WERI-Rb-1 (cell line): ENCODE results near the gene LHPP.

Experiments used
- DNase-seq: peaks from one replicate; pipeline ENCODE4 v3.0.0-alpha.2; 2020
- H3K27ac ChIP-seq: fragments of 250-450 bp; sonication (Bioruptor Pico); 2 replicates; pipeline ENCODE4 v1.5.1; 2020; ENCODE audit warnings: mild to moderate bottlenecking, moderate library complexity
- H3K27me3 ChIP-seq: fragments of 250-450 bp; sonication (Bioruptor Pico); 2 replicates; pipeline ENCODE4 v1.5.1; 2021; ENCODE audit warnings: mild to moderate bottlenecking, low read depth, moderate library complexity; ENCODE audit not compliant: insufficient read depth, severe bottlenecking
- H3K36me3 ChIP-seq: fragments of 250-450 bp; sonication (Bioruptor Pico); 2 replicates; pipeline ENCODE4 v1.5.1; 2020; ENCODE audit warnings: mild to moderate bottlenecking, moderate library complexity
- H3K4me3 ChIP-seq: 2 replicates; pipeline ENCODE4 v1.5.1; 2011; ENCODE audit warnings: low read depth, mild to moderate bottlenecking, control low read depth, low read length
- H3K9me3 ChIP-seq: fragments of 250-450 bp; sonication (Bioruptor Pico); 2 replicates; pipeline ENCODE4 v1.5.1; 2021; ENCODE audit warnings: mild to moderate bottlenecking, moderate library complexity; ENCODE audit not compliant: severe bottlenecking
- TF ChIP-seq, protein P1 (sequence below): IDR thresholded peaks from 2 replicates; pipeline ENCODE4 v1.5.1; 2011; ENCODE audit warnings: low read depth, mild to moderate bottlenecking, control low read depth, inconsistent platforms, low read length

Gene LHPP

DNA sequence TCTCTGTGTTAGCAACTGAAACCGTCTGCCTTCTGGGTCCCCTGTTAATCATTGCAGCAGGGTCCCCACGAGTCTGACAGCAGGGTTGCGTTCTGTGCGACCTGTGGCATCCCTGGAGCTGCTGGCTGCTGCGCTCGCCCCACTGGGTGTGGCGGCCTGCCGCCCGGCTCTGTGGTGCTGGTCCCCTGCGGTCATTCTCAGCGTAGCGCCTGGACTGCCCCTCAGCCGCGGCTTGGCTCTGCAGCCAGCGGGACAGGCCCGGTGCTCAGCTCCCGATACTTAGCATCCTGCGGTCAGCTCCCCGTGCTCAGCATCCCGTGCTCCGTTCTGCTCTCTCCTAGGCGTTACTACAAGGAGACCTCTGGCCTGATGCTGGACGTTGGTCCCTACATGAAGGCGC lies 35.0 kb downstream of the LHPP start:
- Histone ChIP-seq H3K36me3 (no peaks in the 10 kb centered on the region), H3K27me3 (no peaks in the 10 kb centered on the region), H3K27ac (no peak overlapping the region), H3K9me3 (no peaks in the 10 kb centered on the region), H3K4me3 (no peak overlapping the region)
- DNase-seq: no peak
- TF ChIP-seq, protein P1, sequence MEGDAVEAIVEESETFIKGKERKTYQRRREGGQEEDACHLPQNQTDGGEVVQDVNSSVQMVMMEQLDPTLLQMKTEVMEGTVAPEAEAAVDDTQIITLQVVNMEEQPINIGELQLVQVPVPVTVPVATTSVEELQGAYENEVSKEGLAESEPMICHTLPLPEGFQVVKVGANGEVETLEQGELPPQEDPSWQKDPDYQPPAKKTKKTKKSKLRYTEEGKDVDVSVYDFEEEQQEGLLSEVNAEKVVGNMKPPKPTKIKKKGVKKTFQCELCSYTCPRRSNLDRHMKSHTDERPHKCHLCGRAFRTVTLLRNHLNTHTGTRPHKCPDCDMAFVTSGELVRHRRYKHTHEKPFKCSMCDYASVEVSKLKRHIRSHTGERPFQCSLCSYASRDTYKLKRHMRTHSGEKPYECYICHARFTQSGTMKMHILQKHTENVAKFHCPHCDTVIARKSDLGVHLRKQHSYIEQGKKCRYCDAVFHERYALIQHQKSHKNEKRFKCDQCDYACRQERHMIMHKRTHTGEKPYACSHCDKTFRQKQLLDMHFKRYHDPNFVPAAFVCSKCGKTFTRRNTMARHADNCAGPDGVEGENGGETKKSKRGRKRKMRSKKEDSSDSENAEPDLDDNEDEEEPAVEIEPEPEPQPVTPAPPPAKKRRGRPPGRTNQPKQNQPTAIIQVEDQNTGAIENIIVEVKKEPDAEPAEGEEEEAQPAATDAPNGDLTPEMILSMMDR: no peak

DNA sequence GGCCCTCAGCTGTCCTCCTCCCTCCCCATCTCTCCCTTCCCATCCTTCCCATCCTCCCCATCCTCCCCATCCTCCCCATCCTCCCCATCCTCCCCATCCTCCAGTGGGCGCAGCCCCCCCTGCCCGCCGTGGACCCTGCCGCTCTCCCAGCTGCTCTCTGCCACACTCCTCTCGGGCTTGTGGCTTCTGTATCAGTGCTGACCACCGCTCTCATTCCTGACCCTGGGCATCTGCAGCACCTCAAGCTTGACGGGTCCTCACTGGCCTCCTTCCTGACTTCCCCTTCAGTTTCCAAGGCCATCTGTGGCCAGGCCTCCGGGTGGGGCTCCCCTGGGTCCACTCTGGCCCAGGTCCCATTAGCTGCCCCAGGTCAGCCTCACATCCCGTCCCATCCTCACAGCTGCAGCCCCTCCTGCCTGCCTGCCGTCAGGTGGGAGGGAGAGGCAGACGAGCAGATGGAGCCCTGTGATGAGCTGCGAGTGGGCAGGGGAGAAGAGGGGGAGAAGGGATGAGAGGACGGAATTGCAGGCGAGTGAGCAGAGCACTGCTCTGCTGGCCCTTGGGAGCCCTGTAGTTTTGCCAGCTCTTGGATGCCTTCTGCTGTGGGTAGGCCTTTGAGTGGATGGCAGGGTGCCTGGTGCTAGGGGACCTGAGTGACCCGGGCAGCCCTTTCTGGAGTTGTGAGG lies 35.7 kb downstream of the LHPP start:
- Histone ChIP-seq H3K36me3 (no peaks in the 10 kb centered on the region), H3K27ac (no peak overlapping the region), H3K4me3 (no peak overlapping the region), H3K27me3 (no peaks in the 10 kb centered on the region), H3K9me3 (no peaks in the 10 kb centered on the region)
- peak; percentile 36 for DNase-seq
- TF ChIP-seq, protein P1: no peak

- Histone ChIP-seq H3K27me3 (no peaks in the 10 kb centered on the region), H3K27ac (no peak overlapping the region), H3K9me3 (no peaks in the 10 kb centered on the region), H3K36me3 (no peaks in the 10 kb centered on the region), H3K4me3 (no peak overlapping the region)
- DNase-seq: no peak
- TF ChIP-seq, protein P1: no peak
Measured at GRCh38 chr10:124498056-124498455, 36.4 kb downstream of the LHPP start.

DNA sequence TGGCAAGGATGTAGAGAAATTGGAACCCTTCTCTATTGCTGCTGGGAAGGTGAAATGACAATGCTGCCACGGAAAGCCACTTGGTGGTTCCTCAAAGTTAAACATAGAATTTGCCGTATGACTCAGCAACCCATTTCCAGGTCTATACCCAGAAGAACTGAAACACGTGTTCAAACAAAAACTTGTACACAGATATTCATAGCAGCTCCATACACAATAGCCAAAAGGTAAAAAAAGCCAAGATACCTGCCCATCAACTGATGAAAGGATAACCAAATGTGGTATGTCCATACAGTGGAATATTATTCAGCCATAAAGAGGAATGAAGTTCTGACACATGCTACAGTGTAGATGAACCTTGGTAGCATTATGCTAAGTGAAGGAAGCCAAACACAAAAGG lies 39.1 kb downstream of the LHPP start:
- no peak overlapping the region for H3K4me3 ChIP-seq

GRCh38 chr10:124504711-124505110 lies 43.1 kb downstream of the LHPP start:
- no peak overlapping the region for H3K4me3 ChIP-seq
- H3K27me3 ChIP-seq: no peaks in the 10 kb centered on the region
- TF ChIP-seq, protein P1: no peak
- no peaks in the 10 kb centered on the region for H3K9me3 ChIP-seq
- no peaks in the 10 kb centered on the region for H3K36me3 ChIP-seq
- no peak for DNase-seq
- H3K27ac ChIP-seq: no peak overlapping the region

More for the DNA sequence above, 39.1 kb downstream of the LHPP start:
- TF ChIP-seq, protein P1: no peak
- no peaks in the 10 kb centered on the region for H3K36me3 ChIP-seq
- no peak overlapping the region for H3K27ac ChIP-seq
- no peaks in the 10 kb centered on the region for H3K9me3 ChIP-seq
- no peaks in the 10 kb centered on the region for H3K27me3 ChIP-seq
- DNase-seq: no peak

DNA sequence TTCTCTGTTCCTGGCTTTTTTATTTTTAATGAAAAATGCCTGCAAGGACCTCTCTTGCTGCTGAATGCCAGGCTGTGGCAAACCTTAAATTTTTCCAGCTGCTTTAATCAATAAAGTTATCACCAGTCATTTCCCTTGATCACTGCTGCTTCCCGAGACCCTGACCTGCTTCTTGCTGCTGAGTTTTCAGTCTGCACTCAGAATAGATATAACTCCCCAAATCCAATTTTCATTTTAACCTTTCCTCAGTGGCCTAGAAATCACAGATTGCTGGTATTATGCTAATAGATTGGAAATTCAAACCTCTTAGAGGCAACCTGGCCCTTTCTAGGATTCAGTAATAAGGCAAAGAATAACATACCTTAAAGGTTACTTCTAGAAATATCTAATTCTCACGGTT lies 43.7 kb downstream of the LHPP start:
- Histone ChIP-seq H3K4me3 (no peak overlapping the region), H3K27ac (no peak overlapping the region), H3K27me3 (no peaks in the 10 kb centered on the region), H3K36me3 (no peaks in the 10 kb centered on the region), H3K9me3 (no peaks in the 10 kb centered on the region)
- TF ChIP-seq, protein P1: no peak
- DNase-seq: no peak
